GM12891 (cell line): ENCODE measurements around the gene SLC13A5.
A peak's percentile ranks its signal among the peaks of the same experiment; 100 is the strongest.

Experiments
- DNase-seq: peaks from one replicate; pipeline ENCODE4 v3.0.0; 2011; ENCODE audit warnings: low spot score; ENCODE audit not compliant: insufficient read length
- FAIRE-seq: peaks from 2 replicates; lab custom pipeline; 2011; peaks lifted over from hg19 to GRCh38; lab: Jason Lieb, UNC
- PAX5 ChIP-seq: IDR thresholded peaks from 2 replicates; pipeline ENCODE4 v1.6.1; 2011; ENCODE audit warnings: low read length, moderate library complexity, mild to moderate bottlenecking; ENCODE audit not compliant: insufficient read depth, severe bottlenecking
- POLR2A ChIP-seq: IDR thresholded peaks from 2 replicates; pipeline ENCODE4 v1.6.1; 2011; ENCODE audit warnings: low read depth, low read length, control low read depth
- POLR2AphosphoS5 ChIP-seq: IDR thresholded peaks from 2 replicates; pipeline ENCODE4 v1.6.1; 2011; ENCODE audit warnings: low read depth, low read length, control low read depth
- POU2F2 ChIP-seq: IDR thresholded peaks from 2 replicates; pipeline ENCODE4 v1.6.1; 2011; ENCODE audit warnings: low read depth, mild to moderate bottlenecking, control low read depth, low read length, moderate library complexity
- SPI1 ChIP-seq: IDR thresholded peaks from 2 replicates; pipeline ENCODE4 v1.6.1; 2011; ENCODE audit warnings: low read depth, low read length, control low read depth
- TAF1 ChIP-seq: IDR thresholded peaks from 2 replicates; pipeline ENCODE4 v1.6.1; 2011; ENCODE audit warnings: low read depth, low read length, control low read depth

The SLC13A5 gene

GRCh38 chr17:6642592-6642991 lies 70.6 kb downstream of the SLC13A5 start:
- DNase-seq (no peak), FAIRE-seq (no peak)
- TF ChIP-seq POLR2AphosphoS5: no peak
- no peak for TF ChIP-seq SPI1
- no peak for TF ChIP-seq PAX5
- TF ChIP-seq TAF1: no peak
- no peak for TF ChIP-seq POLR2A

GRCh38 chr17:6641247-6641863 lies 71.8 kb downstream of the SLC13A5 start:
- FAIRE-seq (no peak), DNase-seq (no peak)
- no peak for TF ChIP-seq POLR2AphosphoS5
- no peak for TF ChIP-seq PAX5
- TF ChIP-seq POLR2A: no peak
- no peak for TF ChIP-seq POU2F2
- TF ChIP-seq SPI1: no peak
- no peak for TF ChIP-seq TAF1

- DNase-seq: peak; percentile 76
- FAIRE-seq: peak; percentile 100
- peak; percentile 99 for TF ChIP-seq TAF1
- peak; percentile 98 for TF ChIP-seq POLR2AphosphoS5
- peak; percentile 98 for TF ChIP-seq POLR2A
- TF ChIP-seq SPI1: peak; percentile 31; the same call in 1 of the 2 replicates
- peak; percentile 87 for TF ChIP-seq POU2F2
- TF ChIP-seq PAX5: no peak
Observed at GRCh38 chr17:6640536-6641246, 72.5 kb downstream of the SLC13A5 start, which contains the start of the genes KIAA0753 and TXNDC17. Gene KIAA0753 (minus strand): TSS chr17:6640711. CDS start chr17:6635103, 5,608 bp downstream. Gene TXNDC17 (plus strand): TSS chr17:6641060. CDS start chr17:6641083, 23 bp downstream.

GRCh38 chr17:6639586-6640535 lies 73.3 kb downstream of the SLC13A5 start:
- DNase-seq: no peak

GRCh38 chr17:6639014-6639585 lies 74.1 kb downstream of the SLC13A5 start:
- FAIRE-seq (no peak), DNase-seq (no peak)
- TF ChIP-seq PAX5: no peak
- no peak for TF ChIP-seq SPI1
- no peak for TF ChIP-seq POLR2A
- TF ChIP-seq POLR2AphosphoS5: no peak
- no peak for TF ChIP-seq POU2F2

More at GRCh38 chr17:6639586-6640535, 73.3 kb downstream of the SLC13A5 start:
- TF ChIP-seq POLR2AphosphoS5 (no peak), SPI1 (no peak), PAX5 (no peak), POLR2A (no peak), POU2F2 (no peak), TAF1 (no peak)
- peak; percentile 59 for FAIRE-seq

- TF ChIP-seq POLR2A (no peak), SPI1 (no peak), PAX5 (no peak), POLR2AphosphoS5 (no peak), POU2F2 (no peak), TAF1 (no peak)
- FAIRE-seq (no peak), DNase-seq (no peak)
Observed at GRCh38 chr17:6638046-6638908, 74.9 kb downstream of the SLC13A5 start.

- no peak for DNase-seq
- FAIRE-seq: no peak
- no peak for TF ChIP-seq POU2F2
- TF ChIP-seq PAX5: no peak
- TF ChIP-seq TAF1: no peak
- TF ChIP-seq SPI1: no peak
- TF ChIP-seq POLR2AphosphoS5: no peak
- TF ChIP-seq POLR2A: no peak
Observed at GRCh38 chr17:6637458-6637840, 75.7 kb downstream of the SLC13A5 start.

- DNase-seq: no peak
- FAIRE-seq: no peak
- TF ChIP-seq POLR2AphosphoS5: no peak
- no peak for TF ChIP-seq POLR2A
- no peak for TF ChIP-seq TAF1
- TF ChIP-seq PAX5: no peak
- TF ChIP-seq POU2F2: no peak
- no peak for TF ChIP-seq SPI1
Observed at GRCh38 chr17:6636616-6637457, 76.3 kb downstream of the SLC13A5 start.
